ENCODE data around the gene ZBTB7B. TPM values are rescaled to one million over a fixed set of nuclear protein-coding genes. Genes with fewer than 3 reads are reported as not detected.

ZBTB7B gene
- total and polyA plus RNA-seq, 7 experiments from 2014 or later: 3.0 to 139 (median 57.2) TPM

- Mint-ChIP-seq H3K9me3 (peaks cover 0 to 4% (median 0%) of the 10 kb centered on the region in 11 donors), H3K4me3 (no peak overlapping the region), H3K36me3 (peaks cover 0 to 6% (median 0%) of the 10 kb centered on the region in 5 donors), H3K4me1 (peaks cover 19 to 46% (median 38%) of the 10 kb centered on the region in 7 donors), H3K27me3 (no peaks in the 10 kb centered on the region), H3K27ac (peak overlapping the region in 7 of 9 donors; percentile 21 to 93 (median 65))
- ChIA-PET CTCF (interaction anchor here (0.9 to 1.7 kb wide), 7 partner anchors 10 to 67 kb away, joined by 3 to 7 read pairs (median 4); partner anchors contain the start of genes ADAM15 and PBXIP1), POLR2A (interaction anchor here (0.9 to 2.2 kb wide), 3 partner anchors 10 to 66 kb away, joined by 3 to 5 read pairs (median 3); partner anchors contain the start of genes PBXIP1 and ZBTB7B)
- Histone ChIP-seq H3K27me3 (ENCODE audit: control insufficient read depth in 2 of 2, insufficient read depth in 2 of 2, low read length in 2 of 2) (no peaks in the 10 kb centered on the region), H3K27ac (ENCODE audit: low read depth, low read length) (no peak overlapping the region), H3K9me3 (ENCODE audit: control insufficient read depth in 2 of 3, low read length in 3 of 3) (no peaks in the 10 kb centered on the region), H3K4me3 (ENCODE audit: low read length) (no peak overlapping the region), H3K4me1 (ENCODE audit: control insufficient read depth in 2 of 2, insufficient read depth in 2 of 2, low read length in 2 of 2) (peaks cover 6 to 16% of the 10 kb centered on the region in 2 donors), H3K36me3 (ENCODE audit: control insufficient read depth in 2 of 3, insufficient read depth in 3 of 3, low read length in 3 of 3) (peaks cover 0 to 8% (median 0%) of the 10 kb centered on the region in 3 experiments)
- ATAC-seq (no peak), DNase-seq (no peak)
- intact Hi-C loops (cut with micrococcal nuclease): no loop called here
These were observed 19.7 kb downstream of the ZBTB7B start for GRCh38 chr1:155022136-155022926.

GRCh38 chr1:155022927-155023236, 20.3 kb downstream of the ZBTB7B start:
- peaks cover 0 to 4% (median 0%) of the 10 kb centered on the region in 11 donors for H3K9me3 Mint-ChIP-seq
- intact Hi-C loops (cut with micrococcal nuclease): no loop called here
- ChIA-PET CTCF (interaction anchor here (0.9 to 1.7 kb wide), 6 partner anchors 11 to 67 kb away, joined by 3 to 7 read pairs (median 4); partner anchors contain the start of gene PBXIP1), POLR2A (interaction anchor here (0.6 to 2.2 kb wide), 5 partner anchors 10 to 67 kb away, joined by 3 to 5 read pairs (median 3); partner anchors contain the start of genes CKS1B and PBXIP1)
- no peak overlapping the region for H3K4me3 ChIP-seq (ENCODE audit: low read length)
- peaks cover 0 to 8% (median 0%) of the 10 kb centered on the region in 3 experiments for H3K36me3 ChIP-seq (ENCODE audit: control insufficient read depth in 2 of 3, insufficient read depth in 3 of 3, low read length in 3 of 3)
- peaks cover 0 to 6% (median 0%) of the 10 kb centered on the region in 5 donors for H3K36me3 Mint-ChIP-seq
- no peak overlapping the region for H3K4me3 Mint-ChIP-seq
- ATAC-seq (no peak), DNase-seq (no peak)
- no peaks in the 10 kb centered on the region for H3K27me3 Mint-ChIP-seq
- H3K27ac ChIP-seq (ENCODE audit: low read depth, low read length): no peak overlapping the region
- peaks cover 19 to 42% (median 33%) of the 10 kb centered on the region in 7 donors for H3K4me1 Mint-ChIP-seq
- H3K9me3 ChIP-seq (ENCODE audit: control insufficient read depth in 2 of 3, low read length in 3 of 3): no peaks in the 10 kb centered on the region
- H3K4me1 ChIP-seq (ENCODE audit: control insufficient read depth in 2 of 2, insufficient read depth in 2 of 2, low read length in 2 of 2): peaks cover 2 to 11% of the 10 kb centered on the region in 2 donors
- peak overlapping the region in 5 of 9 donors; percentile 5 to 78 (median 57) for H3K27ac Mint-ChIP-seq
- H3K27me3 ChIP-seq (ENCODE audit: control insufficient read depth in 2 of 2, insufficient read depth in 2 of 2, low read length in 2 of 2): no peaks in the 10 kb centered on the region

DNA sequence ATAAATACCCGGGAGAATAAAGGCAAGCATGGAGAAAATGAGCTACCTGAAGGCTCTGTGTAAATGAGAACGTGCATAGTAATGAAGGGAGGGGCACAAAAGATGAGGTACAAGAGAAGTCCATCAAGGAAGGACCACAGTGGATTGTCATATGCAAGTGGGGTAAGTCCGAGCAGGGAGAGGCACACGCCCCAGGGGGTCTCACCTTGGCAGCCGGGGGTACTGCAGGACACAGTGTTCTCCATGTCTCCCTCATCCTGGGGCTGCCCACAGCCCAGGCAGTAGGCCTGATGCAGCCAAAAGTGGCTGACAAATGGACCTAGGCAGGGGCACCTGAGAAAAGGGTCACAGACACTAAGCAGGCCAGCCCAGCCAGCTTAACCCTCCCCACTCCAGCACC, 21.0 kb downstream of the ZBTB7B start:
- ATAC-seq (no peak), DNase-seq (no peak)
- Mint-ChIP-seq H3K36me3 (peaks cover 0 to 6% (median 0%) of the 10 kb centered on the region in 5 donors), H3K4me1 (peaks cover 19 to 37% (median 29%) of the 10 kb centered on the region in 7 donors), H3K27ac (peak overlapping the region in 3 of 9 donors; percentile 22 to 59 (median 42)), H3K27me3 (no peaks in the 10 kb centered on the region), H3K9me3 (peaks cover 0 to 4% (median 0%) of the 10 kb centered on the region in 11 donors), H3K4me3 (no peak overlapping the region)
- Histone ChIP-seq H3K9me3 (ENCODE audit: control insufficient read depth in 2 of 3, low read length in 3 of 3) (no peaks in the 10 kb centered on the region), H3K27me3 (ENCODE audit: control insufficient read depth in 2 of 2, insufficient read depth in 2 of 2, low read length in 2 of 2) (no peaks in the 10 kb centered on the region), H3K4me1 (ENCODE audit: control insufficient read depth in 2 of 2, insufficient read depth in 2 of 2, low read length in 2 of 2) (peaks cover 0 to 7% of the 10 kb centered on the region in 2 donors), H3K27ac (ENCODE audit: low read depth, low read length) (no peak overlapping the region), H3K4me3 (ENCODE audit: low read length) (no peak overlapping the region), H3K36me3 (ENCODE audit: control insufficient read depth in 2 of 3, insufficient read depth in 3 of 3, low read length in 3 of 3) (peaks cover 0 to 8% (median 0%) of the 10 kb centered on the region in 3 experiments)
- ChIA-PET POLR2A (interaction anchor here (0.6 to 2.2 kb wide), 4 partner anchors 32 to 68 kb away, joined by 3 to 5 read pairs (median 3); partner anchors contain the start of genes CKS1B and PBXIP1), CTCF (interaction anchor here (0.6 to 1.7 kb wide), 4 partner anchors 21 to 111 kb away, joined by 3 to 7 read pairs (median 4); partner anchors contain the start of gene PBXIP1)
- intact Hi-C loops (cut with micrococcal nuclease): no loop called here

GRCh38 chr1:155024315-155024714, 21.7 kb downstream of the ZBTB7B start:
- CTCF ChIA-PET: no interaction called here
- intact Hi-C loops (cut with micrococcal nuclease): no loop called here

DNA sequence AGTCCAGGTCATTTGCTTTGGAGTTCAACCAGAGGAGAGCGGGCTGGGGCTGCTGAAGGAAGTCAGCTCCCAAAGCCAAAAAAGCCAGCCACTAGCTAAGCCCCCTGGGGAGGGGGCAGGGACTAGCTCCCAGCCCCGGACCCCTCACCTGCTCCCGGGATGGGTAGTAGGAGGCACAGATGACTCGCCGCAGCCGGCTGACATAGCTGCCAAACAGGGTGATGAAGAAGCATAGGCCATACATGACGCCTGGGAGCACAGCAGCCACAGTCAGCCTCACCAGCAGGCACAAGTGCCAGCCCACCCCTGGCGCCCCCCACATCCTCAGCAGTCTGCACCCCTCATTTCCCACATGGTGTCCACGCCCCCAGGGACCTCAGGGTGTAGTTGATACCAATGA, 23.6 kb downstream of the ZBTB7B start:
- ATAC-seq: no peak
- Histone ChIP-seq H3K27me3 (ENCODE audit: control insufficient read depth in 2 of 2, insufficient read depth in 2 of 2, low read length in 2 of 2) (no peaks in the 10 kb centered on the region), H3K9me3 (ENCODE audit: control insufficient read depth in 2 of 3, low read length in 3 of 3) (no peaks in the 10 kb centered on the region), H3K4me1 (ENCODE audit: control insufficient read depth in 2 of 2, insufficient read depth in 2 of 2, low read length in 2 of 2) (no peaks in the 10 kb centered on the region), H3K4me3 (ENCODE audit: low read length) (no peak overlapping the region), H3K36me3 (ENCODE audit: control insufficient read depth in 2 of 3, insufficient read depth in 3 of 3, low read length in 3 of 3) (no peaks in the 10 kb centered on the region), H3K27ac (ENCODE audit: low read depth, low read length) (no peak overlapping the region)
- peaks cover 0 to 2% (median 0%) of the 10 kb centered on the region in 5 donors for H3K36me3 Mint-ChIP-seq
- ChIA-PET POLR2A (no interaction called here), CTCF (interaction anchor here (1.1 kb wide), 1 partner anchor 14 kb away, joined by 3 read pairs; no protein-coding TSS in a partner anchor)
- peaks cover 7 to 16% (median 12%) of the 10 kb centered on the region in 7 donors for H3K4me1 Mint-ChIP-seq
- peaks cover 0 to 3% (median 0%) of the 10 kb centered on the region in 11 donors for H3K9me3 Mint-ChIP-seq
- no peak overlapping the region for H3K27ac Mint-ChIP-seq
- no peak for DNase-seq
- intact Hi-C loops (cut with micrococcal nuclease): no loop called here
- no peak overlapping the region for H3K4me3 Mint-ChIP-seq
- no peaks in the 10 kb centered on the region for H3K27me3 Mint-ChIP-seq

More at GRCh38 chr1:155024315-155024714, 21.7 kb downstream of the ZBTB7B start:
- no peak for ATAC-seq
- H3K4me3 Mint-ChIP-seq: no peak overlapping the region
- DNase-seq: no peak
- Histone ChIP-seq H3K36me3 (ENCODE audit: control insufficient read depth in 2 of 3, insufficient read depth in 3 of 3, low read length in 3 of 3) (peaks cover 0 to 2% (median 0%) of the 10 kb centered on the region in 3 experiments), H3K4me1 (ENCODE audit: control insufficient read depth in 2 of 2, insufficient read depth in 2 of 2, low read length in 2 of 2) (no peaks in the 10 kb centered on the region), H3K9me3 (ENCODE audit: control insufficient read depth in 2 of 3, low read length in 3 of 3) (no peaks in the 10 kb centered on the region), H3K27me3 (ENCODE audit: control insufficient read depth in 2 of 2, insufficient read depth in 2 of 2, low read length in 2 of 2) (no peaks in the 10 kb centered on the region), H3K4me3 (ENCODE audit: low read length) (no peak overlapping the region), H3K27ac (ENCODE audit: low read depth, low read length) (no peak overlapping the region)
- H3K27ac Mint-ChIP-seq: peak overlapping the region in 5 of 9 donors; percentile 7 to 59 (median 53)
- POLR2A ChIA-PET: no interaction called here
- no peaks in the 10 kb centered on the region for H3K27me3 Mint-ChIP-seq
- peaks cover 15 to 31% (median 27%) of the 10 kb centered on the region in 7 donors for H3K4me1 Mint-ChIP-seq
- peaks cover 0 to 4% (median 0%) of the 10 kb centered on the region in 11 donors for H3K9me3 Mint-ChIP-seq
- peaks cover 0 to 5% (median 0%) of the 10 kb centered on the region in 5 donors for H3K36me3 Mint-ChIP-seq

DNA sequence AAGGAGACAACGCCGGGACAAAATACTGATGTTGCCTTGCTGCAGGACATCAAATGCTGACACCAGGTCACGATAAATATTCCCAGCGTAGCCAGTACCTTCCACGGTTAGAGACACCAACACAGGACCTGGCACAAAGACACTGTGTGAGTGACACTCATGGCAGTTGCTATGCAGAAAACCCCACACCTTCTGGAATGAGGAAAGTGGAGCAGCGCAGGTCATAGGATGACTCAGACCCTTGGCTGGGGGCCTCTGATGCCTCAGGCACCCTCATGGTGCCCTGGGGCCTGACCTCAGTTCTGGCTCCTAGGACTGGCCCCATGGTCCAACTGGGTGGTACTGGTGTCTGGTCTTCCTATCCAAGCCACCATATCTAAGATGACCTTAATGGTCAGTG, 24.0 kb downstream of the ZBTB7B start:
- Mint-ChIP-seq H3K36me3 (peaks cover 0 to under 1% (median 0%) of the 10 kb centered on the region in 5 donors), H3K27me3 (no peaks in the 10 kb centered on the region), H3K9me3 (peaks cover 0 to 3% (median 0%) of the 10 kb centered on the region in 11 donors), H3K4me1 (peaks cover 6 to 15% (median 9%) of the 10 kb centered on the region in 7 donors), H3K4me3 (no peak overlapping the region), H3K27ac (no peak overlapping the region)
- ChIA-PET CTCF (interaction anchor here (1.1 kb wide), 1 partner anchor 14 kb away, joined by 3 read pairs; no protein-coding TSS in a partner anchor), POLR2A (no interaction called here)
- Histone ChIP-seq H3K27ac (ENCODE audit: low read depth, low read length) (no peak overlapping the region), H3K27me3 (ENCODE audit: control insufficient read depth in 2 of 2, insufficient read depth in 2 of 2, low read length in 2 of 2) (no peaks in the 10 kb centered on the region), H3K36me3 (ENCODE audit: control insufficient read depth in 2 of 3, insufficient read depth in 3 of 3, low read length in 3 of 3) (no peaks in the 10 kb centered on the region), H3K4me1 (ENCODE audit: control insufficient read depth in 2 of 2, insufficient read depth in 2 of 2, low read length in 2 of 2) (no peaks in the 10 kb centered on the region), H3K9me3 (ENCODE audit: control insufficient read depth in 2 of 3, low read length in 3 of 3) (no peaks in the 10 kb centered on the region), H3K4me3 (ENCODE audit: low read length) (no peak overlapping the region)
- DNase-seq (no peak), ATAC-seq (no peak)
- intact Hi-C loops (cut with micrococcal nuclease): no loop called here

All from naive thymus-derived CD4-positive, alpha-beta T cell (primary cell).